ENCODE measurements around the gene CEP295NL.

The CEP295NL gene

GRCh38 chr17:78842881-78843565 is 60.0 kb downstream of the CEP295NL start:
- no peak for DNase-seq (ENCODE audit: extremely low read depth, low read depth)
- peak; percentile 32 for TF ChIP-seq CTCF (IDR thresholded peaks at IDR 0.05; ENCODE audit: low read depth, low read length)

GRCh38 chr17:78840780-78841611 is 62.0 kb downstream of the CEP295NL start, which contains the start of gene USP36:
USP36 (minus strand) TSS chr17:78840814; CDS start chr17:78836363, 4,451 bp downstream.
- TF ChIP-seq CTCF (IDR thresholded peaks at IDR 0.05; ENCODE audit: low read depth, low read length): no peak; the same call in 1 of the 2 replicates
- DNase-seq (ENCODE audit: extremely low read depth, low read depth): peak; percentile 98

Measured in AG09319 (cell line).